HG02610 (cell line): ENCODE results near the gene GFRA1.
A peak's percentile ranks its signal among the peaks of the same experiment; 100 is the strongest.
"Not testable (repeated sequence)": the region's sequence is repeated elsewhere in the genome, so short reads cannot be mapped to it uniquely, and the experiment has no call there.

Experiments
- ATAC-seq: cut with Tn5 transposase; IDR thresholded peaks from one replicate; pipeline ENCODE4 v1.9.1; 2021; ENCODE audit warnings: mild to moderate bottlenecking, moderate library complexity; ENCODE audit not compliant: unreplicated experiment

GFRA1 gene

DNA sequence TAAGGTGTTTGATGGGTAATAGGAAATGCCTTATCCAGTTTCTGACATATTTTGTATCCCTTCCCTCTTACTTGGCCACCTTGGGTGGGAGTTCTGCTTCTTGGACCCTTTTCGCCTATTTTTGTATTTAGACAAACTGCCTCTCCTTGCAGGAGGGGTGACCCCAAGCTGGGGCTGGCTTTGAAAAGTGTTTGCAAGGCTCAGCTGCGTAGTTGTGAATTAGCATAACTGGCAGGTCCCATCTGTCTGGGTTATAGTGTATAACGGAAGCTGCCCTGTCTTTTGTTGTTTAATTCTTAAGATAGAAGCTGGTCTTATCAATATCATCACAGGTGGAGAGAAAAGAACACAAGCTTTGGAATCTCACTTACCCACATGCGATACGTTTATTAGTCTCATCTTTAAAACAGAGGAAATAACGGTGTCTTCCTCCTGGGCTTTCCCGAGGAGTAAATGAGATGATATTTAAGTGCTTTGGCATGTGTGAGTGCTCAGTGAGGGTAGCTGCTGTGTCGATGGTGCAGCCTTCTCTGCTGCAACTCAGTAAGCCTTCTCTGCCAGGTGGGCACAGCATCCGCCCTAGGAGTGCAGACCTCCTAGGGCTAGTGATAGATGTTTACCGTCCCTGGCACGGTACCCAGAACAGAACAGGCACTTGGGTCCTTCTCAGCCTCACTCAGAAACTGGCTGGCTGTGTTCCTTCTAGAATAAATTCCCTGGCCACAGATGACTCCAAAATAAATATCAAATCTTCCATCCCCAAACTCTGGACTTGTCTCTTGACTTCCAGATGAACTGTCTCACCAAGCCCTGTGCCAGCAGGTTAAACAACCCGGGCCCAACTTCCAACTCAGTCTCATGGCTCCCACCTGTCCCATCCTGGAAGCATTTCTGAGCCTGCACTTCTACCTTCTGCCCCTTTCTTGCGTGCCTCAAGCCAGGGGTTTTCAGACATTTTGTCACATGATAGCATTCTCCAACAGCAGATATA lies 227.3 kb downstream of the GFRA1 start:
- no peak for ATAC-seq

DNA sequence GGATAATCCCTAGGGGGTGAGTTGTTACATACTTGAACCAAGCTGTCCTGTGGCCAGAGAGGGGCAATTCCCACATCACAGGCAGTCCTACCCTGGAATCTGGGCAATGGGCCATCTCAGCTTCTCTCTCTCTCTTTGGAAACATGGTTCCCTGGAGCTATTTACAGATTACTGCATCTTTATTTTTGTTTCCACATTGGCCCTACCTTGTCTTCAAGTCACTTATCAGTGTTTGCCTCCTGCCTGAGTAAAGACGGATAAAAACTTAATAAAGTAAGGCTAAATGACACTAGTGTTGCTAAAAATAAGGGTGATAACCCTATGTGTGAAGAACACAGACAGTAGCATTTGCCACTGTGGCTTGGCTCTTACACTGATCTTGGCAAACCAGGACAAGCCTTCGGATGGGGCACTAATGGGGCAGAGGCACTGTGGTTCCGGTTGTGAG lies 228.2 kb downstream of the GFRA1 start:
- no peak for ATAC-seq

DNA sequence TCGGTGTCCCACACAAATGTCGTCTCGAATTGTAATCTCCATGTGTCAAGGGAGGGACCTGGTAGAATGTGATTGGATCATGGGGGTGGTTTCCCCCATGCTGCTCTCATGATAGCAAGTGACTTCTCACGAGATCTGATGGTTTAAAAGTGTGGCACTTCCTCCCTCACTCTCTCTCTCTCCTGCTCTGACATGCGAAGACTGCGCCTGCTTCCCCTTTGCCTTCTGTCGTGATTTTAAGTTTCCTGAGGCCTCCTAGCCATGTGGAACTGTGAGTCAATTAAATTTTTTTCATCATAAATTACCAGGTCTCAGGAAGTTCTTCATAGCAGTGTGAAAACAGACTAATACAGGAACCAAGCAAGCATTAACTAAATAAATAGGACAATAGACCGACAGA lies 229.1 kb downstream of the GFRA1 start:
- no peak for ATAC-seq

DNA sequence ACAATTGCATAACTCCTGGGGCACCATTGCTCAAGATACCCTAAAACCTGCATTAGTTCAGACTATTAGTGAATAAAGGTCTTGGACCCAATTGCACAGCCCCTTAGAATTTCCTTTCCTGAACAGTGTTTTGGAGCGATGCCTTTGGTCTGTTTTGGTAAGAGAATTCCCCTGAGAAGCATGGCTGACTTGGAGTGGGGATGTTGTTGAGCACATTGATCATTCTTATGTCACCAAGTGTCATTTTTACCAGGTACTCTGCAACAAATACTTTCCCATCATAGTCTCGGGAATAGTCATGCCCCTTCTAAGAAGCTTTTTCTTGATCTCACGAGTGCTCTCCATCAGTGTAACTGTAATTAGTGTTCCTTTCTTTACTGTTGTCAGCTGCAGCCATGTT lies 229.7 kb downstream of the GFRA1 start:
- no peak for ATAC-seq

DNA sequence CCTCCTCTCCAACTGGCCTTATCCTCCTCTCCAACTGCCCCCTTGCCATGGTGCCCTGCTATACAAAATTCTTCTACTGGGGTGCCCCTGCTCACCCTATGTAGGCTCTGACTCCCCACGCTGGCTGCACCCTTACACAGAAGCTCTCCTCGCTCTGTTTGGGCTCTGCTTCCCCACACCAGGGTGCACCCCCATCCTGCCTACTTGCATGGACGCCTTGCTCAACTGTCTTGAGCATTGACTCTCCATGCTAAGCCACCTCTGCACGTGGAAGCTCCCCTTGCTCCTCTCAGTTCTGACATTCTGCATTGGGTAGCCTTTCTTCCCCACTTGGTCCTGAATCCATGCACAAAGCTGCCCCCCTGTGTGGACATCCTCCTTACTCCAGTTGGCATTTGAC lies 231.1 kb downstream of the GFRA1 start:
- no peak for ATAC-seq

DNA sequence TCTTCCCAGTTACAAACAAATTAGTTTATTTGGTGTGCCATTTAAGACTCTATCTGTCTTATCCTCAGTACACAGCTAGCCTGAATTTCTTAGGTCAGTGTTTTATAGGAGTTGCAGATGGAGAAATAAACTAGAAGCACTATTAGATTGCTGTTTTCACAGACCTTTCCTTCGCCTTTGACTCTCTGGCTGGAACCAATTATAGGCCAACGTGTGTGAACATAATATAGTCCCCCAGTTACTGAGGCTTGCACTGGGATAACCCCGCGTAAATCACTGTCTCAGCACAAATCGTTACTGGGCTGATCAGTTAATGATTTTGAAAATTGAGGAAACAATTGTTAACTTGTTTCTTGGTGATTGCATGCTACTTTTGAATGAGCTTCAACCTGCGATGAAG lies 233.4 kb downstream of the GFRA1 start:
- no peak for ATAC-seq

DNA sequence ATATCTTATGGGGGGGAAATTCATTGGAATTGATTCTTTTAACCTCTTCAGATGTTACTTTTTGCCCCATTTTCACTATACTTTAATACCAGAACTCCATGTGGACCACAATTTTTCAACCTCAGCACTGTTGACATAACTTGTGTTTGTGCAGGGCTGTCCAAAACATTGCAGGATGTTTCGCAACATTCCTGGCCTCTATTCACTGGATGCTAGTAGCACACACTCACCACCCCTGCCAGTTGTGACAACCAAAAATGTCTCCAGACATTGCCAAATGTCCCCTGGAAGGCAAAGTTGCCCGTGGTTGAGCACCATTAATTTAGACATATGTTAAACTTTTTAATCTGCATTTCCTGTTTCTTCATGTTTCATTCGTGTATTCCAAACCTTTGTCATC lies 234.7 kb downstream of the GFRA1 start:
- no peak for ATAC-seq

DNA sequence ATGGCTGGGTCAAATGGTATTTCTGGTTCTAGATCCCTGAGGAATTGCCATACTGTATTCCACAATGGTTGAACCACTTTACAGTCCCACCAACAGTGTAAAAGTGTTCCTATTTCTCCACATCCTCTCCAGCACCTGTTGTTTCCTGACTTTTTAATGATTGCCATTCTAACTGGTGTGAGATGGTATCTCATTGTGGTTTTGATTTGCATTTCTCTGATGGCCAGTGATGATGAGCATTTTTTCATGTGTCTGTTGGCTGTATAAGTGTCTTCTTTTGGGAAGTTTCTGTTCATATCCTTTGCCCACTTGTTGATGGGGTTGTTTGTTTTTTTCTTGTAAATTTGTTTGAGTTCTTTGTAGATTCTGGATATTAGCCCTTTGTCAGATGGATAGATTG lies 237.6 kb downstream of the GFRA1 start:
- not testable (repeated sequence) for ATAC-seq

DNA sequence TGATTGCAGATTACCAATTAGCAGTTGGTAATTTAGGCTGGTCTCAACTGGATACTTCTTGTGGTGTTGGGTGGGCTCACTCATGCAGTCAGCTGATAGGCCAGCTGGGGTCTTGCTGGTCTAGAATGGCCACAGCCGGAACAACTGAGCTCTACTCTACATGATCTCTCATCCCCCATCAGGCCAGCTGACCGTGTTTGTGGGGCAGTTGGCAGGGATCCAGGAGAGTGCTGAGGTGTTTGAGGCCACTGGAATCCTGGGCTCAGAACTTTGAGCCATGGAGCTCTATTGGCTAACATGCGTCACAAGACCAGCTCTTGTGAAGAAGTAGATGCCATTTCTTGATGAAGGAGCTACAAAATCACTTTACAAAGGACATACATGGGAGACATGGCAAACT lies 242.4 kb downstream of the GFRA1 start:
- ATAC-seq = no peak

DNA sequence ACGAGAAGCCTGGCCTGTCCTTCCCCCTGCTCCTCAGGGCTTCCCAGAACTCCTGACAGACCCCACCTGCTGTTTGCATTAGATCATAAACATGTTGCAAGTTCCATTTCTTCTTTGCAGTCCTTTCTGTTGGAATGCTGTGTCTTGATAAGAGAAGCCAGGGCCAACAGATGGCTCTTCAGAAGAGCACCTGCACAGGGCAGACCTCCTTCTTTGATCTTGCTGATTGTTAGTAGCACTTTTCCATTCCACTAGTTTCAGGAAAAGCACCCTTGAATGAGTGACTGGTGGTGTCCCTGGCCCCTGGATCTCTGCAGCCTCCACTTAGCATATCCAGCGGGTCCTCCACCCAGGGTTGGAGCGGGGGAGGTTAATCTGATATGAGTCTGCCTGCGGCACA lies 243.2 kb downstream of the GFRA1 start:
- no peak for ATAC-seq

DNA sequence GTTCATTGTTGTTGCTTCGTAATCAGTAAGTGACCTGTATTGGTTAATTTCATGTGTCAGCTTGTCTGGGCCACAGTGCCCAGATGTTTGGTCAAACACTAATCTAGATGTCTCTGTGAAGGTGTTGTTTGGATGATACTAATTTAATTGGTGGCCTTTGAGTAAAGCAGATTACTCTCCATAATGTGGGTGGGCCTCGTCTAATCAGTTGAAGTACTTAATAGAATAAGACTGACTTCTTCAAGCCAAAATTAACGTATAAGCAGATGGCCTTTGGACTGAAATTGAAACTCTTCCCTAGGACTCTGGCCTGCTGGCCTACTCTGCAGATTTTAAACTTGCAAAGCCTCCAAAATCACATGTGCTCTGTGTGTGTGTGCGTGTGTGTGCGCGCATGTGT lies 245.7 kb downstream of the GFRA1 start:
- ATAC-seq = no peak

DNA sequence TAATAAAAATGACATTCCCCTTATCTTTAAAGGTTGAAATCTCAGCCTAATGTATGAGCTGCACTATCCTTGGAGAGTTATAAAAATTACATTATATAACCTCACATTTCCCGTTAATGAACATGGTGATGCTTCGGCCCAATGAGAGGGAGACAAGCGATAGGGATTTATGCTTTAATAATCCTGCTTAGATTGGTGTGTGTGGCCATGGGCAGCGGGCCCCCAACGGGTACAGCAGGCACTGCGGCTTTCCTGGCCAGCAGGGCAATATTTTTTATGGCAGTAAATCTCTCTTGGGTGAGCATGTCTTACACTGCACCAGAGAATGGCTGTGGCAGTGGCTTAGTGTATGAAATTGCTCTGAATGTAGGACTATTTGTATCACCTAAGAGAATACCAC lies 246.3 kb downstream of the GFRA1 start:
- no peak for ATAC-seq

DNA sequence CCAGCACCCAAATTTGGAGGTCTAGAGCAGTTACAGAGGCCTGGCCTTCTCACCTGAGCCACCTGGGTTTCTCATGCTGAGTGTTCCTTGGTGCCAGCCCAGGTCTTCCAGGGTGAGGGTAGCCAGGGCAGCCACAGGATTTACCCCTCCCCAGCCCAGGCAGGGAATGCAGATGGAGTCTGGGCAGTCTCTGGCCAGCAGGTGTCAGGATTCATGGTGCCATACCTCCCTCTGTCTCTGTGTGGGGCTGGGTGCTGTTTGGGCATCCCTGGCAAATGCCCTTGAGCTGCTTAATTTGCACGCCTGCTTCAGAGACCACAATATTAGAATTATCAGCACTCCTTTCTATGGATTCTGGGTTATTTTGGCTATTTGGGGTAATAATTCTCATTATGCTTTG lies 246.7 kb downstream of the GFRA1 start:
- ATAC-seq = no peak

DNA sequence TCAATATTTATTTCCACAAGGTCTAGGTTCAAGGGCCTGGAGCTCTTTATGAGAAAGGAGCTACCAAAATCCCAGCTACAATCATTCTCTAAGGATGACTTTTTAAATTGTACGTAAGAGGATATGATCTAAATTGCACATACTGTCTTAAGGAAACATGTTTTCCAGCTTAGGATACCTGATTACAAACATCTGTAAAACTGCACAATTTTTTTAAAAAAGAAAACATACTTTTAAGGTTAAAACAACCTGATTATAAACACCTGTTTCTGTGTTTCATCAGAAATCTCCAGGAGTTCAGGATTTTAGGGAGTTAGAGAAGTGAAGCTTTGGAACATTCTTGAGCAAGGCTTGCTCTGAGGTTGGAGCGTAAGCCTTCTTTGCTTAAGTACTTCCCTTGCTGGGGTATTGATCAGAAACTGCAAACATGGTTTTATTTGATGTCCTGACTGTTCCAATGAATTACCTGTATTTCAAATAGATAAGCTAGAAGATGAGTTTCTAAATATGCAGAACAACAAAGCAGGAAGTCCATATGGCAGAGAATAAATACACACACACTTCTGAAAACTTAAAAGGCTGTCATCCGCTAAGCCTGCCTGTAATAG lies 248.6 kb downstream of the GFRA1 start:
- no peak for ATAC-seq

DNA sequence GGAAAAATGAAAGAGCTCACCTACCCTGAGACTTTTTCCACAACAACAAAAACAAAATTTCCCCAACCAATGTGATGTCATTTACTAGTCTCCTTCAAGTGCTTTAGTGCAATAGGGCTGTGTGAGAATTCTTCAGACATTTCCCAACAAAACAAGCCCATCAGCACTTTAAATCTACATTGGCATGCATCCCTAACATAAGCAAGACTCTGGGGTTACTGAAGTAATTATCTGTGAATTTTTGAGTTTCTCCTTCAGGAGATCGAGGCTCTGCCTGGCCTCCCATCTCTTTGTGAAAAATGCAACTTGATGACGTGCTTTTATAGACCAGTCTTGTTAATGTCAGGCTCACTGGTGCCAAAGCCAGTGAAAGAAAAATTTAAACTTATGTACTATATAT lies 255.6 kb downstream of the GFRA1 start:
- no peak for ATAC-seq

DNA sequence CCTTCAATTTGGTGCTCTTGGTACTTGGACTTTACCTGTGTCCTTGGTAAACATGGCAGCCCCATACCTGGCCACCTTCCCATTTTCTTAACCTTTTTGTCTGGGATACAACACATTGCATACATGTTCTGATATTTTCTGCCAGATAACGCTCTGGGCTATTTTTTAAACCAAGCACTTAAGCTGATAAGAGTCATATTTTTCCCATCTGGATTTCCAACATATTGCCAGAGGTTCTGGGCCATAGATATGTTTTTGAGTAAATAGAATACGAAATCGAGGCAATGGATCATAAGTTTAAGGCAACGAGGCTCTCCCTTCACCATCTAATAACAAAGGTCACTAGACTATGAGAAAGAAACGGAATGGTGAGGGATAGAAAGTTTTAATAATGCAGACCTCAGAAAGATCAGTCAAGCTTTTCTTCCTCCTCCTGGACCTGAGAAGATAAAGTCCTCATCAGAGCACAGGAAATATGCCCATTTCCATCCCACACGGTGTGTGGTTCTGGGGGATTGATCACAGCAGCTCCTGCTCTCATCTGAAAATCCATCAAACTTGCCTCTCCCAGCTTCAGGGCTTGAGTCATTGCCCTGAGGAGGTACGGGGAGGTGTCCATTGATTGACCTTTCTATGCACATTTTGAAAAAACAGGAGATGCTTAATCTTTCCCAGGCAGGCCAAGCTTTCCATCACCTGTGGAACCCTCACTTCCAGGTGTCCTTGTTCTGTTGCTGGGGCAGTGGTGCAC lies 257.2 kb downstream of the GFRA1 start:
- ATAC-seq = no peak

DNA sequence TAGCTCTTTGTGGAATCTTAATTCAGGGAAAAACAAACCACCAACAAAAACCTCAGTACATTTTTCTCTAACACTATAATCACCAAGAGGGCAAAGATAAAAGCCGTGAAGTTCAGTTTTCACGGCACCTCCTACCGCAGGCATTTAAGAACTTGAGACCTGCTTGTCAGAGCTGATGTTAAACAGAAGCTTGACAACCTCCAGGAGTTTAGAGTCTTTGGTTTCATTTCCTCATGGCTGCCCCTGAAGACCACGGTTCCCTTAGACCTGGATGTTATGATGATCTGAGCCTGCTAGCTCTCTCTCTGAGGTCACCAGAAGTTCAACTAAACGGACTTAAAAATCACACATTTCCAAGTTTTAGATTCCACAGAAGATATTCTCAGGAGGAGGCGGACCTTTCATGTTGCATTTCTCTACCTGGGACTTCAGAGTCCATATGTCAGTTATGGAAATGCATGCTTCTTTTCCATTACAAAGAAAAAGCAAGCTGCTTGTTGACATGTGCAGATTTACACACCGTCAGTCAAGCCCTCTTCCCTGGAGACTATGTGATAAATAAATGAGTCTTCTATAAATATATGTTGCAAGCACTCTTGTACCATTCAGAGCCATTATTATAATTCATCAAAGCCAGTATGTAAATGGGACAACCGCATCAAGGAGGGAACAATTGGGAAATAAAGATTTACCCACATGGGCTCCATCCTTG lies 258.0 kb downstream of the GFRA1 start:
- peak; percentile 65 for ATAC-seq

DNA sequence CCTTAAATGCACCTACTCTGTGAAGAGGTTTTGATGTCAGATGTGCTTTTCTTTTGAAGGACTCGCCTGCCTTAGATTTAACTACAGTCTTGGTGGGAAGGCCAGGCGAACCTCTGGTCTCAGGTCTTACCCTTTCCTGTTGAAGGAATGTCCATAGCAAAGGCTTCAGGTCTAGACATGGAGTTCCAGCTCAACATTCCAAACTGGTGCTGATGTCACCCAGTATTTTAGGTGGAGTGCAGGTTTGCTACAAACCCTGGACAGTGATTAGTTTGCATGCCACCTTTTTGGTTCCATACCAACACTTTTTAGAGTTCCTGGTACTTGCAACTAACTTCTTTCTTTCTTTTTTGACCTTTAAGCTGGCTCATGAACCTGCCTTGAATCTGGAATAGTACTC lies 258.7 kb downstream of the GFRA1 start:
- no peak for ATAC-seq

DNA sequence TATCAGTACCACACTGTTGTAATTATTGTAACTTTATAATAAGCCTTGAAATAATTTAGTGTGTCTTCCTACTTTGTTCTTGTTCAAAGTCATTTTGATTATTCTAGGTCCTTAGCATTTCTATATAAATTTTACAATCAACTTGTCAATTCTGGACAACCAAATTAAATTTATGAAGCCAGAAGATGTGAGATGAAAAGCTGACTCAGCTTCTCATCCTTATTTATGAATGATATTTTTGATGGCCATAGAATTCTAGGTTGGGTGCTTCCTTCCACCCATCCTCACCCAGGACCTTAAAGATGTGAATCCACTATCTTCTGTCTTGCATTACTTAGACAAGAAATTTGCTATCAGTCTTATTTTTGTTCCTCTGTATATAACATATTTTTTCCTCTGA lies 261.1 kb downstream of the GFRA1 start:
- ATAC-seq = no peak

DNA sequence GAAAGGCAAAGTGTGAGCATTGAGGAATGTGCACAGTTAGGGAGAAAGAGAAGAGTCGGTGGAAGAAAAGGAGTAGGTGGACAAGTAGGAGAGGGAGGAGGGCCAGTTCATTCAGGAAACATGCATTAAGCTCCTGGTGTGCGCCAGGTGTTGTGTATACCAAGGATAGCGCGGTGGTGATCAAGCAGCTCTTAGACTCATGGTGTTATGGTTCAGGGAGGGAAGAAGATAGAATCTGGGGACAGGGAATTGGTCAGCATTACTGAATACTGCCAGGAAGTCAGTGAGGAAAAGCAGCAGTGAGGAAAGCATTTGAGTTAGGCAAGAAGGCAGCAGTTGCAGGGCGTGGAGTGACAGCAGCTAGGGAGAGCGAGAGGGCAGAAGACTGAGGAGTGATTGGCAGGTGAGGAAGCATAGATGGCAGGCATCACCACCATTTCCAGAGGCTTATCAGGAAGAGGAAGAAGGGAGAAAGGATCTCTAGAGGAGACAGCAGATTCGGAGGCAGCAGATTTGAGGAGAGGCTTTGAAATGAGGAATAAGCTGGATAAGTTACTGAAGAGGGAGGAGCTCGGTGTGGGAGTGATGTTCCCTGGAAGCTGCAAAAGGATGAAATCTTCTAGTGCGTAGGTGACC lies 265.6 kb downstream of the GFRA1 start:
- no peak for ATAC-seq
